Transverse colon (tissue), 4 donors: Measurements from ENCODE around the gene MAS1. TPM values are rescaled to one million over a fixed set of nuclear protein-coding genes. Genes with fewer than 3 reads are reported as not detected.

ENCODE experiments used
- DNase-seq: peaks from one replicate; pipeline ENCODE4 v3.0.0-alpha.2; 2019
- H3K27ac ChIP-seq, 4 donors: fragments of 200-600 bp; sonication (generic); 2 replicates each; pipeline ENCODE4 v1.5.1; 2016 to 2018; ENCODE audit warnings: inconsistent platforms in 4 of 4
- H3K27me3 ChIP-seq: fragments of 200-600 bp; sonication (generic); 2 replicates; pipeline ENCODE4 v1.5.1; 2017; ENCODE audit warnings: inconsistent platforms
- H3K36me3 ChIP-seq, 4 donors: fragments of 200-600 bp; sonication (generic); 2 replicates each; pipeline ENCODE4 v1.5.1; 2017 to 2019; ENCODE audit warnings: inconsistent platforms in 4 of 4
- H3K4me1 ChIP-seq, 4 donors: fragments of 200-600 bp; sonication (generic); 2 replicates each; pipeline ENCODE4 v1.5.1; 2017 to 2020; ENCODE audit warnings: inconsistent platforms in 4 of 4
- H3K4me3 ChIP-seq, 4 donors: fragments of 200-600 bp; sonication (generic); 1 replicate in 1 of 4; 2 replicates in 3 of 4; pipeline versions ENCODE4 v1.5.1 to v1.6.1; 2017 to 2019; ENCODE audit warnings: inconsistent platforms in 4 of 4
- H3K9me3 ChIP-seq, 2 donors: fragments of 200-600 bp; sonication (generic); 2 replicates each; pipeline ENCODE4 v1.5.1; 2017 to 2019; ENCODE audit warnings: inconsistent platforms in 2 of 2
- CTCF ChIP-seq, 5 experiments: fragments of 200-600 bp in 3 of 5; fragments of 450-650 bp in 2 of 5; sonication (generic) in 3 of 5; IDR thresholded peaks; 1 replicate in 2 of 5; 2 replicates in 3 of 5; pipeline ENCODE4 v1.5.1; 2016 to 2017; ENCODE audit warnings: antibody characterized with exemption in 5 of 5, inconsistent platforms in 3 of 5, mild to moderate bottlenecking in 2 of 5, moderate library complexity in 1 of 5
- EP300 ChIP-seq: sonication (generic); formaldehyde crosslinking; IDR thresholded peaks from one replicate; pipeline ENCODE4 v1.6.1; 2017; ENCODE audit warnings: antibody characterized with exemption, low read depth
- POLR2A ChIP-seq: fragments of 450-650 bp; IDR thresholded peaks from one replicate; pipeline ENCODE4 v1.6.1; 2016; ENCODE audit warnings: antibody characterized with exemption, mild to moderate bottlenecking, moderate library complexity
- POLR2AphosphoS5 ChIP-seq, 3 donors: sonication (generic); formaldehyde crosslinking; IDR thresholded peaks; one replicate each; pipeline ENCODE4 v1.6.1; 2016; ENCODE audit warnings: antibody characterized with exemption in 3 of 3
- whole genome bisulfite sequencing, 2 donors: methylation state at CpG; one replicate each; pipeline ENCODE4 v1.1.5; 2018; ENCODE audit warnings: low coverage in 1 of 2; 5-methylcytosine and 5-hydroxymethylcytosine counted together
- in situ Hi-C, 4 donors: fragments of 200-750 bp; cut with MboI; loops; one replicate each; pipeline versions ENCODE4 v1.15.0 to v1.15.1; 2017; ENCODE audit warnings: low sequenced_read_pairs in 3 of 4, low pct_ligation_motif_present in 1 of 4, low pct_unique_long_range_greater_than_20kb in 1 of 4
- intact Hi-C: fragments of 100-400 bp; cut with DNase I; formaldehyde crosslinking; loops from one replicate; pipeline ENCODE4 v1.15.1; 2023; ENCODE audit warnings: low total_unique reads
- total RNA-seq, 4 donors: library from RNA; depleted of rRNA; stranded (reverse); fragments of >200 nt; gene quantifications; one replicate each; pipeline ENCODE4 v1.1.0, GENCODE V29; 2016

The MAS1 gene
- total RNA-seq, 4 donors from 2014 or later = not detected

DNA sequence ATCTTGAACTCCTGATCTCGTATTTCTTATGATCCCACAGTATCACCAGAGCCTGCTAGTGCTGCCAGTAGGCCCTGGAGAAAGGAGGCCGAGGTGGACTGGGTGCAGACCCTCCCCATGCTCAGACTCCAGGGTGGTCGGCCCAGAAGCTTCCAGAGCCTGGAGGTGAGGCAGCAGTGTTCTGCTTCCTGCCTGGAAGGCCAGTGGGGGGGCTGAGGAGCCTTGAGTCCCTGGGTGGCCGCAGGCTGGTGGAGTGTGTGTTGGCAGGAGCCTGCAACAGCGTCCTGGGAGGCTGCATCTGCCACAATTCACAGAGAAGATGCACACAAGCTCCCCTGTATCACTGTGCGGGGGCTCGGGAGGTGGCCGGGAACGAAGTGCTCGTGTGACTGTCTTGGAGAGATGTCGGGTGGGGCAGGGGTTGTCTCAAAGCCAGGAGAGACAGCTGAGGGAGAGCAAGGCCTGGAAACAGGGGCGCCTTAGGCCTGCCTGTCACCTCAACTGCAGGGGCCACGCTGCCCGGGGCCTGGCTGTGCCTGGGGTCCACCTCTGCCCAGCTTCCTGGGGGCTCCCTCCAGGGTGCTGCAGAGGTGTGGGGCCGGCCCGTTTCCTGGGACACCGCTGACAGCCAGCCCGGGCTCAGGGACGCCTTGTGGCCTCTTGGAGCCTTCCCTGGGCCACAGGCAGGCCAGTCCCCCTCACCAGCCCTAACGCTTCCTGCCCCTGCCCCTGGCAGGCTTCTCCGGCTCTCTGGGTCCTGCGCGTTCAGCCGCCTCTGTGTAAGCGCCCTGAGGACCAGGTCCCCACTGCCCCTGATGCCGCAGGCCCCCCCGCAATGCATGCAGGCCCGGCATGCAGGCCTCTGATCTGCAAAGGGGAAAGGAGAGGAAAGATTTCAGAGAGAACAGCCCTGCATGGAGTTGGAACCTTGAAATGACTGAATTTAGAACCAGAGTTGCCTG is 24.2 kb upstream of the MAS1 start:
- Histone ChIP-seq H3K4me1 (no peaks in the 10 kb centered on the region), H3K36me3 (no peaks in the 10 kb centered on the region), H3K9me3 (no peaks in the 10 kb centered on the region), H3K4me3 (no peak overlapping the region), H3K27ac (no peak overlapping the region), H3K27me3 (peaks cover 8% of the 10 kb centered on the region)
- intact Hi-C loops = no loop called here
- in situ Hi-C loops = loop anchor here (10.0 to 25.0 kb wide), 2 partner anchors 588 to 596 kb away; no protein-coding TSS in a partner anchor
- no peak for DNase-seq
- WGBS, 2 donors = 81 to 100% methylated on average over 8 to 28 of the region's 28 CpGs
- TF ChIP-seq EP300 (no peak), POLR2AphosphoS5 (IDR thresholded peaks at IDR 0.05) (no peak), CTCF (IDR thresholded peaks at IDR 0.05) (no peak), POLR2A (no peak)

DNA sequence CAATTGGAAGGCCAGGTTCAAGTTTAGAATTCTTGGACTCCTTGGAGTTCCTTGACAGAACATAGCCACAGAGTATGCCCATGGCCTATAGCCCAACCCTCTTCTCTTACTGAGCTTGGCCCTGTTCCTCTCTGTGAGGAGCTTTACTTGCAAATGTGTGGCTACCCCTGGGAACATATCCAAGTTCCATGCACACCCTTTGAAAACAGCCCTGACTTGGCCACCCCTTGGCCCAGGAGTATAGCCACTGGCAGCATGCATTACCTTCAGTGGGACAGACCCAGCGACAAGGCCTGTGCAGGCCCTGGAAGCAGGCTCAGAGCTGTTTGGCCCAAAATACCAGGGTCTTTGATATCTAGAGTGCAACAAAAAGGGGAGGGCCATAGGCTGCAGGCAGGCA is 19.5 kb upstream of the MAS1 start:
- intact Hi-C loops (no loop called here), in situ Hi-C loops (loop anchor here in 3 of 4 donors (25.0 kb wide), 1 partner anchor 591 kb away; no protein-coding TSS in a partner anchor)
- Histone ChIP-seq H3K36me3 (no peaks in the 10 kb centered on the region), H3K4me3 (no peak overlapping the region), H3K27ac (no peak overlapping the region), H3K9me3 (no peaks in the 10 kb centered on the region), H3K4me1 (no peaks in the 10 kb centered on the region), H3K27me3 (no peaks in the 10 kb centered on the region)
- DNase-seq = no peak
- 100% methylated on average over 1 of the region's 1 CpG; no CpG with 5 or more reads in 1 of the 2 donors for WGBS, 2 donors
- TF ChIP-seq POLR2A (no peak), CTCF (IDR thresholded peaks at IDR 0.05) (no peak), EP300 (no peak), POLR2AphosphoS5 (IDR thresholded peaks at IDR 0.05) (no peak)

DNA sequence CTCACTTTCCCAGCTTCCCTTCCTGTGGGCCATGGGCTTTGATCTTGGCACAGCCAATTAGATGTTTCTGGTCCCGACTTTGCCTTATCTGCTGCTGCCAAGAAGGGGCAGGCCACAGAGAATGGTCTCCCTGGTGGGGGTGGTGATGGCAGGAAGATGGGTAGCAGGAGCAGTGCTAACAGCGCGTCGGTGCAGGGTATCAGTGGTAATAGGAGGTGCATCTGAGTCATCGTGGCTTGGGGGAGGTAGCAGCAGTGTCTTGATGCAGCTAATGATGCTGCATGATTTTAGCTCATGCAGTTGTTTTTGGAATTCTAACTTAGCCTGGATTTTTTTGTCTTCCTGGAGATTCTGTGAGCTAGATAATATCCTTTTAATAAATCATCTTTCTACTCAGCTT is 18.9 kb upstream of the MAS1 start:
- Histone ChIP-seq H3K27ac (no peak overlapping the region), H3K9me3 (no peaks in the 10 kb centered on the region), H3K36me3 (no peaks in the 10 kb centered on the region), H3K27me3 (no peaks in the 10 kb centered on the region), H3K4me1 (no peaks in the 10 kb centered on the region), H3K4me3 (no peak overlapping the region)
- no peak for DNase-seq
- in situ Hi-C loops (loop anchor here in 3 of 4 donors (25.0 kb wide), 1 partner anchor 590 kb away; no protein-coding TSS in a partner anchor), intact Hi-C loops (no loop called here)
- 96 to 100% methylated on average over 5 of the region's 5 CpGs for WGBS, 2 donors
- TF ChIP-seq POLR2A (no peak), EP300 (no peak), POLR2AphosphoS5 (IDR thresholded peaks at IDR 0.05) (no peak), CTCF (IDR thresholded peaks at IDR 0.05) (no peak)

DNA sequence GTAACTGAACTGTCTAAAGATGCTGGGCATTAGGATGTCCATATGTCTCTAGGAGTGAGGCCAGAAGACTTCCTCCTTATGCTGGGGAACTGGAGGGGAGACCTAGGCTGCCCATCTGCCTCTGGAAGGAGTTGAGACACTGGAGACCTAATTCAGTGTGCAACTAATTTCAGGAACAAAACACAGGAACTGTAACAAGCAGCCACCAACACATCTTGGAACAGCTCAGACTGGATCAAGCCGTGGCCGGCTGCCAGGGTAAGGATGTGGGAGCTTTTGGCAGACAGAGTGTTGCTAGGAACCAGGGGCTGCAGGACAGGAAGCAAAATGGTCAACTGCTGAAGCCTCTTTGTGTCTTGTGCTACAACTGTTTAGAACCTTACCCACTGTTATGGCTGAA is 16.4 kb upstream of the MAS1 start:
- in situ Hi-C loops = loop anchor here in 3 of 4 donors (25.0 kb wide), 1 partner anchor 588 kb away; no protein-coding TSS in a partner anchor
- no peak for TF ChIP-seq EP300
- TF ChIP-seq POLR2AphosphoS5 (IDR thresholded peaks at IDR 0.05) = no peak
- no peak for TF ChIP-seq POLR2A
- TF ChIP-seq CTCF (IDR thresholded peaks at IDR 0.05) = no peak
- no peaks in the 10 kb centered on the region for H3K27me3 ChIP-seq
- H3K4me3 ChIP-seq = no peak overlapping the region
- H3K27ac ChIP-seq = no peak overlapping the region
- H3K9me3 ChIP-seq = no peaks in the 10 kb centered on the region
- intact Hi-C loops = no loop called here
- 82% methylated on average over 2 of the region's 2 CpGs; no CpG with 5 or more reads in 1 of the 2 donors for WGBS, 2 donors
- DNase-seq = no peak
- H3K36me3 ChIP-seq = no peaks in the 10 kb centered on the region
- no peaks in the 10 kb centered on the region for H3K4me1 ChIP-seq
